IMR-90 (cell line): Measurements from ENCODE around the gene SOWAHD. TPM values are rescaled to one million over a fixed set of nuclear protein-coding genes. Genes with fewer than 3 reads are reported as not detected.

ENCODE experiments used
- ATAC-seq: fragments of 200-7000 bp; cut with Tn5 transposase; 2 replicates; pipeline ENCODE4 v1.9.1; 2020; ENCODE audit warnings: low read depth, mild to moderate bottlenecking, moderate library complexity
- BruUV-seq: library from RNA; stranded (reverse); fragments of 400-500 nt; replicated peaks from 2 replicates; lab custom pipeline; 2021; lab: Mats Ljungman, UMichigan
- CTCF ChIA-PET: fragments of 300-600 bp; formaldehyde crosslinking; extraction: SDS; loops from one replicate; lab custom pipeline; 2021; ENCODE audit warnings: antibody characterized with exemption; lab: Yijun Ruan, JAX
- POLR2A ChIA-PET: fragments of 300-600 bp; sonication (Branson Sonifier 250); formaldehyde crosslinking; loops from one replicate; lab custom pipeline; 2022; ENCODE audit warnings: antibody characterized with exemption; ENCODE audit not compliant: unreplicated experiment; lab: Charles Lee
- DNase-seq: peaks from one replicate; pipeline ENCODE4 v3.0.0; 2013
- H2AFZ ChIP-seq: replicated peaks from 2 replicates; pipeline ENCODE3; 2013; ENCODE audit warnings: low read length, mild to moderate bottlenecking; ENCODE audit not compliant: poor library complexity
- H2AK5ac ChIP-seq: 2 replicates; pipeline ENCODE4 v1.6.1; 2013; ENCODE audit warnings: low read depth, low read length, inconsistent platforms
- H2AK9ac ChIP-seq: replicated peaks from 2 replicates; pipeline ENCODE3; 2013; ENCODE audit warnings: mild to moderate bottlenecking, low read depth, low read length, moderate library complexity; ENCODE audit not compliant: poor library complexity
- H2BK120ac ChIP-seq: 2 replicates; pipeline ENCODE4 v1.6.1; 2013; ENCODE audit warnings: low read depth, low read length, inconsistent platforms
- H2BK15ac ChIP-seq: 3 replicates; pipeline ENCODE4 v1.6.1; 2013; ENCODE audit warnings: low read depth, low read length, inconsistent platforms
- H2BK20ac ChIP-seq: 2 replicates; pipeline ENCODE4 v1.6.1; 2013; ENCODE audit warnings: low read depth, mild to moderate bottlenecking, inconsistent platforms, low read length, moderate library complexity
- H2BK5ac ChIP-seq: 2 replicates; pipeline ENCODE4 v1.6.1; 2013; ENCODE audit warnings: mild to moderate bottlenecking, low read depth, low read length, inconsistent platforms; ENCODE audit not compliant: poor library complexity, severe bottlenecking
- H3K14ac ChIP-seq: replicated peaks from 2 replicates; pipeline ENCODE4 v1.6.1; 2013; ENCODE audit warnings: low read depth, low read length, inconsistent platforms
- H3K18ac ChIP-seq: 2 replicates; pipeline ENCODE4 v1.6.1; 2013; ENCODE audit warnings: low read depth, low read length, control low read depth
- H3K23ac ChIP-seq: 2 replicates; pipeline ENCODE4 v1.6.1; 2013; ENCODE audit warnings: low read depth, low read length, inconsistent platforms
- H3K27ac ChIP-seq: 2 replicates; pipeline ENCODE4 v1.5.1; 2013; ENCODE audit warnings: mild to moderate bottlenecking, control low read depth, low read length; ENCODE audit not compliant: insufficient read depth
- H3K27me3 ChIP-seq: 2 replicates; pipeline ENCODE4 v1.6.1; 2013; ENCODE audit warnings: low read length; ENCODE audit not compliant: control insufficient read depth, insufficient read depth
- H3K36me3 ChIP-seq: 2 replicates; pipeline ENCODE4 v1.6.1; 2013; ENCODE audit warnings: low read length, mixed read lengths; ENCODE audit not compliant: control insufficient read depth, insufficient read depth
- H3K4ac ChIP-seq: 2 replicates; pipeline ENCODE4 v1.6.1; 2013; ENCODE audit warnings: low read depth, low read length, inconsistent platforms
- H3K4me1 ChIP-seq: 2 replicates; pipeline ENCODE4 v1.6.1; 2013; ENCODE audit warnings: low read length, mixed read lengths; ENCODE audit not compliant: control insufficient read depth, insufficient read depth
- H3K4me2 ChIP-seq: 2 replicates; pipeline ENCODE4 v1.6.1; 2013; ENCODE audit warnings: low read depth, mild to moderate bottlenecking, control low read depth, low read length, moderate library complexity
- H3K4me3 ChIP-seq: 2 replicates; pipeline ENCODE4 v1.5.1; 2013; ENCODE audit warnings: low read depth, mild to moderate bottlenecking, control low read depth, low read length, moderate library complexity; ENCODE audit not compliant: insufficient read depth
- H3K56ac ChIP-seq: 2 replicates; pipeline ENCODE4 v1.6.1; 2013; ENCODE audit warnings: low read length, inconsistent platforms; ENCODE audit not compliant: insufficient read depth; ENCODE audit errors: extremely low read depth
- H3K79me1 ChIP-seq, 2 experiments: 2 replicates each; pipeline ENCODE4 v1.6.1; 2013; ENCODE audit warnings: low read length in 2 of 2, inconsistent platforms in 1 of 2, low read depth in 1 of 2
- H3K9ac ChIP-seq: 2 replicates; pipeline ENCODE4 v1.6.1; 2013; ENCODE audit warnings: low read depth, low read length, control low read depth
- H3K9me1 ChIP-seq: 2 replicates; pipeline ENCODE4 v1.6.1; 2013; ENCODE audit warnings: low read length, inconsistent platforms; ENCODE audit not compliant: insufficient read depth
- H3K9me3 ChIP-seq: 2 replicates; pipeline ENCODE4 v1.6.1; 2013; ENCODE audit warnings: low read length; ENCODE audit not compliant: control insufficient read depth, insufficient read depth
- H4K20me1 ChIP-seq: 2 replicates; pipeline ENCODE4 v1.6.1; 2013; ENCODE audit warnings: low read length, inconsistent platforms; ENCODE audit not compliant: insufficient read depth
- H4K5ac ChIP-seq: 2 replicates; pipeline ENCODE4 v1.6.1; 2013; ENCODE audit warnings: mild to moderate bottlenecking, low read depth, low read length, control low read depth
- H4K8ac ChIP-seq, 2 experiments: 2 replicates each; pipeline ENCODE4 v1.6.1; 2013; ENCODE audit warnings: low read depth in 2 of 2, low read length in 2 of 2, control low read depth in 1 of 2, inconsistent platforms in 1 of 2
- H4K91ac ChIP-seq: 2 replicates; pipeline ENCODE4 v1.6.1; 2013; ENCODE audit warnings: low read depth, low read length, inconsistent platforms; ENCODE audit not compliant: insufficient read depth
- CEBPB ChIP-seq: IDR thresholded peaks from 2 replicates; pipeline ENCODE4 v1.6.1; 2012; ENCODE audit warnings: low read depth, low read length, improper control_type of control experiment
- NFE2L2 ChIP-seq: fragments of 150-350 bp; IDR thresholded peaks from 2 replicates; pipeline ENCODE4 v1.6.1; 2016; ENCODE audit warnings: low read depth, mild to moderate bottlenecking, low read length
- RAD21 ChIP-seq: IDR thresholded peaks from 2 replicates; pipeline ENCODE4 v1.6.1; 2012; ENCODE audit warnings: low read length, improper control_type of control experiment
- USF2 ChIP-seq: fragments of 150-350 bp; IDR thresholded peaks from 2 replicates; pipeline ENCODE4 v1.6.1; 2017; ENCODE audit warnings: mild to moderate bottlenecking, antibody characterized with exemption, low read length, low read depth
- WGBS, 2 experiments: methylation state at CpG; one replicate each; pipeline versions ENCODE4 v1.1.5 to v1.1.7; 2013; ENCODE audit warnings: missing lambda C conversion rate in 2 of 2; ENCODE audit not compliant: insufficient read length in 1 of 2; ENCODE audit errors: extremely low coverage in 2 of 2; 5-methylcytosine and 5-hydroxymethylcytosine counted together
- dilution Hi-C: fragments of 300-500 bp; cut with HindIII; formaldehyde crosslinking; loops from one replicate; pipeline ENCODE4 v1.14.3; 2018; ENCODE audit warnings: low sequenced_read_pairs; ENCODE audit not compliant: unreplicated experiment
- in situ Hi-C: fragments of 300-500 bp; cut with MboI; formaldehyde crosslinking; loops from 3 replicates; pipeline ENCODE4 v1.14.3; 2019; ENCODE audit warnings: low sequenced_read_pairs, inconsistent platforms, mixed read lengths
- intact Hi-C: fragments of 100-400 bp; cut with micrococcal nuclease; formaldehyde crosslinking; loops from 2 replicates; pipeline ENCODE4 v1.10.0; 2022
- polyA plus RNA-seq, 3 experiments: library from polyadenylated mRNA; depleted of rRNA; stranded (reverse); fragments of >200 nt; gene quantifications; 2 replicates each; pipeline ENCODE4 v1.2.3, GENCODE V29; 2012; ENCODE audit warnings: low replicate concordance in 1 of 3
- total RNA-seq: library from RNA; depleted of rRNA; stranded (reverse); fragments of >200 nt; gene quantifications from 2 replicates; pipeline ENCODE4 v1.2.3, GENCODE V29; 2012

Gene SOWAHD
- total and polyA plus RNA-seq, 2 of the 4 experiments (the other 2 are of a cell fraction): 0.17 to 0.18 TPM

- Histone ChIP-seq H3K36me3 (no peaks in the 10 kb centered on the region), H2BK20ac (peak overlapping the region; percentile 72), H3K9me1 (no peaks in the 10 kb centered on the region), H3K56ac (no peak overlapping the region; the same call in 1 of the 2 replicates), H3K9ac (peak overlapping the region; percentile 42), H4K8ac (peak overlapping the region in 1 of 2 experiments; percentile 86; a peak in 2 of 4 replicates), H4K20me1 (no peaks in the 10 kb centered on the region), H3K18ac (no peak overlapping the region; the same call in 1 of the 2 replicates), H2BK120ac (peak overlapping the region; percentile 74), H2BK15ac (no peak overlapping the region), H2AFZ (peak overlapping the region; percentile 73), H3K4me3 (no peak overlapping the region), H3K14ac (no peak overlapping the region), H3K79me1 (no peaks in the 10 kb centered on the region), H3K23ac (peak overlapping the region; percentile 92), H3K27me3 (no peaks in the 10 kb centered on the region), H3K27ac (peak overlapping the region; percentile 79; the same call in 1 of the 2 replicates), H3K9me3 (no peaks in the 10 kb centered on the region), H3K4me1 (peaks cover 6% of the 10 kb centered on the region; the same call in 1 of the 2 replicates), H2BK5ac (peak overlapping the region; percentile 70), H2AK5ac (0 out of 2 replicates have a peak overlapping the region, but pooled peaks have one; percentile 11), H4K5ac (peak overlapping the region; percentile 56; the same call in 1 of the 2 replicates), H2AK9ac (peak overlapping the region; percentile 26), H3K4ac (peak overlapping the region; percentile 85), H4K91ac (peak overlapping the region; percentile 83), H3K4me2 (peak overlapping the region; percentile 42)
- CTCF ChIA-PET: interaction anchor here (0.6 kb wide), 1 partner anchor 21 kb away, joined by 7 read pairs; no protein-coding TSS in a partner anchor
- BruUV-seq: no TSS peak
- intact Hi-C loops: no loop called here
- TF ChIP-seq RAD21 (no peak), USF2 (peak; percentile 66), NFE2L2 (no peak), CEBPB (peak; percentile 86)
- DNase-seq: peak; percentile 77
- POLR2A ChIA-PET: no interaction called here
- in situ Hi-C loops: no loop called here
- dilution Hi-C loops: no loop called here
- WGBS, 2 experiments: 14% methylated on average over 5 of the region's 7 CpGs; no CpG with 5 or more reads in 1 of the 2 experiments
- peak; percentile 79 for ATAC-seq
These were observed 4.8 kb downstream of the SOWAHD start for GRCh38 chrX:119763181-119763580.
